ENCODE results near the gene PGM2L1. TPM values are rescaled to one million over a fixed set of nuclear protein-coding genes. Genes with fewer than 3 reads are reported as not detected.
A peak's percentile ranks its signal among the peaks of the same experiment; 100 is the strongest.

Gene PGM2L1
- 2.2 TPM for polyA plus RNA-seq (2013, experiment 1 of 2)
- 2.1 TPM for polyA plus RNA-seq (2013, experiment 2 of 2)

DNA sequence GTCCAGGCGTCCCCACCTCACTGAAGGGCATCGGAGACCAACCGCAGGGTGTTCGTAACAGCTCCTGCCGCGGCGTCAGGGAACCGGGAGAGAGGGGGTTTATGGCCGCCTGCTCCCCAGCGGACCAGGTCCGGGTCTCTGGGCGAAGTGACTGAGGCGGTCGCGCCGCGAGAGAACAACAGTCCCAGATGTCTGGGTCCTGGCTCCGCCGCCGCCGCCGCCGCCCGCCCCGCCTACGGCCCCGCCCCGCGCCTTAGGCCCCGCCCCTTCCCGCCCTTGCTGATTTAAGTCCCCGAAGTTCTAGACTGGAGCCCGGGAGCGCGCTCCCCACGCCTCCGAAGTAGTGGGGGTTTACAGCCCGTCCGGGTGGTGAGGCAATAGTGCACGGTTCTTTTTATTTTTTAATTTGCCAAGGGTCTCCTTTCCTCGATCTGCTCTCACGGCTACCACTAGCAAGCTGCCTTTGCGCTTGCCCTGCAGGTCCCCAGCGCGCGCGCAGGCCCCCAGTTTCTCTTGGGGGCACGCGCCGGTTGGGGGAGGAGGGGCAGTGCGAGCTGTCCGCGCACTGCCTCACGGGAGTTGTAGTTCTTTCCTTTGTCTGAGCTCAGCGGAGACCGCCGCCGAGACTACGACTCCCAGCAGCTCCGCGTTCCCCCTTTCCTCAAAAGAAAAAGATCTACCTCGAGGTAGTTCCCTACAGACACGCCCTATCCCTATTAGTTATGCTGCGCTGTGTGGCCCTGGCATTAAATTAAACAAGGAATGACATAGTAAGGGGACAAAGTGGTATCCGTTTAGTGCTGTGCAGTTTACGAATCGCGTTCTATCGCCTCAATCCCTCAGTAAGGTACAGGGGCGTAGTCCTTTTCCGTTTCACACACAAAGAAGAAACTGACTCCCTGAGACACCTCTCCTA is at the start of gene PGM2L1:
TSS of gene PGM2L1 (minus strand) at position 190 of the 916 bp plus-strand sequence. CDS start 272 bp downstream, outside the sequence.
- H3K23ac ChIP-seq (ENCODE audit: low read length in 2 of 2) = peak within 1 kb of the TSS in 1 of 2 experiments; percentile 2
- H2BK15ac ChIP-seq (ENCODE audit: low read depth, poor library complexity, severe bottlenecking) = peak within 1 kb of the TSS; percentile 99
- peaks cover 1% of the 10 kb centered on the region for H3K4me1 ChIP-seq (ENCODE audit: control insufficient read depth, insufficient read depth, low read depth, low read length)
- H2BK5ac ChIP-seq (ENCODE audit: low read depth, low read length, poor library complexity, severe bottlenecking) = peak within 1 kb of the TSS; percentile 46
- peak within 1 kb of the TSS; percentile 82 to 92 for H3K4me3 ChIP-seq (ENCODE audit: insufficient read depth in 1 of 2, low read depth in 1 of 2, low read length in 2 of 2)
- H2AK5ac ChIP-seq (ENCODE audit: low read length, severe bottlenecking) = no peak within 1 kb of the TSS
- H4K91ac ChIP-seq (ENCODE audit: low read length) = peak within 1 kb of the TSS; percentile 96
- H3K27ac ChIP-seq (ENCODE audit: low read length, poor library complexity, severe bottlenecking) = peak within 1 kb of the TSS; percentile 93
- peaks cover 11% of the 10 kb centered on the region for H3K79me1 ChIP-seq (replicated peaks; ENCODE audit: low read length, poor library complexity, severe bottlenecking)
- peak within 1 kb of the TSS; percentile 100 for H4K8ac ChIP-seq (ENCODE audit: low read length)
- H3K4me2 ChIP-seq (ENCODE audit: low read length, poor library complexity, severe bottlenecking) = peak within 1 kb of the TSS; percentile 90
- WGBS = under 1% methylated on average over 56 of the region's 71 CpGs
- H3K9me3 ChIP-seq (ENCODE audit: control insufficient read depth, low read length) = no peaks in the 10 kb centered on the region
- H3K4ac ChIP-seq (ENCODE audit: low read depth in 1 of 2, low read length in 2 of 2) = peak within 1 kb of the TSS in 1 of 2 experiments; percentile 85
- H2BK120ac ChIP-seq (ENCODE audit: low read depth, low read length) = peak within 1 kb of the TSS; percentile 92
- DNase-seq = peak; percentile 94
- H2AFZ ChIP-seq (ENCODE audit: low read depth, low read length) = peak within 1 kb of the TSS; percentile 36
- peak within 1 kb of the TSS; percentile 61 to 66 for H2BK12ac ChIP-seq (ENCODE audit: low read length in 2 of 2)
- no peaks in the 10 kb centered on the region for H3K36me3 ChIP-seq (ENCODE audit: control insufficient read depth in 1 of 2, insufficient read depth in 2 of 2, low read depth in 1 of 2, low read length in 2 of 2)
- peak within 1 kb of the TSS in 1 of 2 experiments; percentile 35 for H3K14ac ChIP-seq (ENCODE audit: low read length in 2 of 2)
- H3K18ac ChIP-seq (ENCODE audit: low read depth in 1 of 2, low read length in 2 of 2) = peak within 1 kb of the TSS; percentile 71 to 94
- H3K9ac ChIP-seq (ENCODE audit: low read length) = peak within 1 kb of the TSS; percentile 86
- no peaks in the 10 kb centered on the region for H3K27me3 ChIP-seq (ENCODE audit: control insufficient read depth in 1 of 2, insufficient read depth in 1 of 2, low read length in 2 of 2)

DNA sequence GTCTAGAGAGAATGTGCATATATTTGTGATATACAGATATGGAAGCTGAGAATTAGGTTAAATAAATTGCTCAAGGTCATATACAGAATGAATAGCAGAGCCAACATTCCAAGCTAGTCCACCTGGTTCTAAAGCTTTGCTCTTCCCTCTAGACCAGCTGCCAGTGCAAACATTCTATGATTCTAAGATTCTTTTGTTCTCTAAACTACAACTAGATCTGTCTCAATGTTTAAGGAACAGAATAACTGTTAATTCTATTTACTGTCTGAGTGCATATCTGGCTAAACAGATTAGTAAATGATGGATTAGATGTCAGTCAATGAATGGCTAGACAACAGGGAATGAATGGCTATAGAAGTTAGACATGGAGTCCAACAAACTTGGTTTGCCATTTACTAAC is 49.5 kb upstream of the PGM2L1 start:
- Histone ChIP-seq H2BK120ac (ENCODE audit: low read depth, low read length) (no peak overlapping the region), H2AK5ac (ENCODE audit: low read length, severe bottlenecking) (no peak overlapping the region), H2BK15ac (ENCODE audit: low read depth, poor library complexity, severe bottlenecking) (no peak overlapping the region), H3K27me3 (ENCODE audit: control insufficient read depth in 1 of 2, insufficient read depth in 1 of 2, low read length in 2 of 2) (peaks cover 0 to 11% of the 10 kb centered on the region in 2 experiments), H3K36me3 (ENCODE audit: control insufficient read depth in 1 of 2, insufficient read depth in 2 of 2, low read depth in 1 of 2, low read length in 2 of 2) (no peaks in the 10 kb centered on the region), H3K4me3 (ENCODE audit: insufficient read depth in 1 of 2, low read depth in 1 of 2, low read length in 2 of 2) (no peak overlapping the region), H3K27ac (ENCODE audit: low read length, poor library complexity, severe bottlenecking) (no peak overlapping the region), H3K23ac (ENCODE audit: low read length in 2 of 2) (no peak overlapping the region), H3K9ac (ENCODE audit: low read length) (no peak overlapping the region), H3K9me3 (ENCODE audit: control insufficient read depth, low read length) (no peaks in the 10 kb centered on the region), H2AFZ (ENCODE audit: low read depth, low read length) (no peak overlapping the region), H3K14ac (ENCODE audit: low read length in 2 of 2) (no peak overlapping the region), H3K4ac (ENCODE audit: low read depth in 1 of 2, low read length in 2 of 2) (no peak overlapping the region), H3K4me1 (ENCODE audit: control insufficient read depth, insufficient read depth, low read depth, low read length) (peaks cover 2% of the 10 kb centered on the region), H4K8ac (ENCODE audit: low read length) (no peak overlapping the region), H3K18ac (ENCODE audit: low read depth in 1 of 2, low read length in 2 of 2) (no peak overlapping the region), H4K91ac (ENCODE audit: low read length) (no peak overlapping the region), H2BK12ac (ENCODE audit: low read length in 2 of 2) (no peak overlapping the region), H3K4me2 (ENCODE audit: low read length, poor library complexity, severe bottlenecking) (no peak overlapping the region), H3K79me1 (replicated peaks; ENCODE audit: low read length, poor library complexity, severe bottlenecking) (no peaks in the 10 kb centered on the region), H2BK5ac (ENCODE audit: low read depth, low read length, poor library complexity, severe bottlenecking) (no peak overlapping the region)
- DNase-seq = no peak

DNA sequence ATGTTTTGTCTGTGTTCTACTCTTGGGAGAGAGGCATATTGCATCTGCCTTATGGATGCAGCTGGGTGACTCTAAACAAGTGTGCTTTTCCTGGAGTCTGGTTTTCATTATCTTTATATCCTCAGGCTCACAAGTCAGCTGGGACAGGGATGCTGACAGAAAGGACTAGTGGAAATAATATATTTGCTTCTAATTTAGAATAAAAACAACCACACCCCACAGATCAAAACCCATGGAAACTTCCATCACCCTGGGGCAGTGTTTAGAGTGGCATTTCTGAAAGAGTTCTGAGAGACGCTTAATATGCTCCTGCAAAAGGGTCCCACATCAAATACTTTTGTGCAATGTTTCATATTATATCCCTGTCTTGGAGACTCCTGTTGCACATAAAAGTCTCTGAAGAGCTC is 48.3 kb upstream of the PGM2L1 start:
- Histone ChIP-seq H2AK5ac (ENCODE audit: low read length, severe bottlenecking) (no peak overlapping the region), H3K27ac (ENCODE audit: low read length, poor library complexity, severe bottlenecking) (no peak overlapping the region), H3K4me1 (ENCODE audit: control insufficient read depth, insufficient read depth, low read depth, low read length) (peaks cover 2% of the 10 kb centered on the region), H3K9me3 (ENCODE audit: control insufficient read depth, low read length) (no peaks in the 10 kb centered on the region), H3K4me3 (ENCODE audit: insufficient read depth in 1 of 2, low read depth in 1 of 2, low read length in 2 of 2) (no peak overlapping the region), H3K14ac (ENCODE audit: low read length in 2 of 2) (no peak overlapping the region), H3K23ac (ENCODE audit: low read length in 2 of 2) (no peak overlapping the region), H2AFZ (ENCODE audit: low read depth, low read length) (no peak overlapping the region), H3K36me3 (ENCODE audit: control insufficient read depth in 1 of 2, insufficient read depth in 2 of 2, low read depth in 1 of 2, low read length in 2 of 2) (no peaks in the 10 kb centered on the region), H2BK15ac (ENCODE audit: low read depth, poor library complexity, severe bottlenecking) (no peak overlapping the region), H3K9ac (ENCODE audit: low read length) (no peak overlapping the region), H3K4ac (ENCODE audit: low read depth in 1 of 2, low read length in 2 of 2) (no peak overlapping the region), H4K8ac (ENCODE audit: low read length) (no peak overlapping the region), H3K4me2 (ENCODE audit: low read length, poor library complexity, severe bottlenecking) (no peak overlapping the region), H2BK120ac (ENCODE audit: low read depth, low read length) (no peak overlapping the region), H3K27me3 (ENCODE audit: control insufficient read depth in 1 of 2, insufficient read depth in 1 of 2, low read length in 2 of 2) (peaks cover 0 to 4% of the 10 kb centered on the region in 2 experiments), H2BK12ac (ENCODE audit: low read length in 2 of 2) (no peak overlapping the region), H2BK5ac (ENCODE audit: low read depth, low read length, poor library complexity, severe bottlenecking) (no peak overlapping the region), H3K79me1 (replicated peaks; ENCODE audit: low read length, poor library complexity, severe bottlenecking) (no peaks in the 10 kb centered on the region), H4K91ac (ENCODE audit: low read length) (no peak overlapping the region), H3K18ac (ENCODE audit: low read depth in 1 of 2, low read length in 2 of 2) (no peak overlapping the region)
- no peak for DNase-seq
- WGBS = no CpG with 5 or more reads among the region's 1 CpG

DNA sequence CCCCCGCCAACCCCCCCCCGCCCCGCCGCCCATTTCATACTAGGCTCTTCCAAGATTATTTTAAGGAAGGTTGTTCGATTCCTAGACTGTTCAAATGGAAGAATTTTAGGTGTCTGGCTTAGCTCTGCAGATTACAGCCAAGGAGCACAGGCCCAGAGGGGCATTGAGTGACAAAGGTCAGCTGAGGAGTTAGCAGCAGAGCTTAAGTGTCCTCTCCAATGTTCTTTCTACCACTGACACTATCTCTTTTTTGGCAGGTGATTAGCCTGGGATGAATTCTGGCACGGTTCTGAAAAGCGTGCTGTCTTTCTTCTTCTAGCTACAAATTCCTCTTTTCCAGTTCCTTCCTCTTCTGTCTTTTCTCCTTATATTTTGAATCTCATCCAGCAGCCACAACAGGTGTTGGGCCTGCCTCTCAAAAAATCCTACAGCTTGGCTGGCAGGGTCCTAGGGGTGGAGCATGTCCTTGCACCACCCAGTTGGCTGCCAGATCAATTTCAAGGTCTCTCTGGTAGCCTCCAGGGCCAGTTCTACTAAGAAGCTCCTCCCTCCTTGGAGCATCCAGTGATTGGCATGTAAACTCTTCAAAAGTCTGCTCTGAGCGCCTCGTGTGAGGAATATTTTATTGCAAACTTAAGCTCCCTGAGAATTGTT is 46.1 kb upstream of the PGM2L1 start:
- Histone ChIP-seq H3K14ac (ENCODE audit: low read length in 2 of 2) (no peak overlapping the region), H2BK15ac (ENCODE audit: low read depth, poor library complexity, severe bottlenecking) (no peak overlapping the region), H2BK120ac (ENCODE audit: low read depth, low read length) (no peak overlapping the region), H2AFZ (ENCODE audit: low read depth, low read length) (no peak overlapping the region), H4K8ac (ENCODE audit: low read length) (no peak overlapping the region), H3K27me3 (ENCODE audit: control insufficient read depth in 1 of 2, insufficient read depth in 1 of 2, low read length in 2 of 2) (peaks cover 0 to 4% of the 10 kb centered on the region in 2 experiments), H2BK5ac (ENCODE audit: low read depth, low read length, poor library complexity, severe bottlenecking) (no peak overlapping the region), H3K27ac (ENCODE audit: low read length, poor library complexity, severe bottlenecking) (no peak overlapping the region), H3K4me2 (ENCODE audit: low read length, poor library complexity, severe bottlenecking) (no peak overlapping the region), H2AK5ac (ENCODE audit: low read length, severe bottlenecking) (no peak overlapping the region), H3K4ac (ENCODE audit: low read depth in 1 of 2, low read length in 2 of 2) (no peak overlapping the region), H3K18ac (ENCODE audit: low read depth in 1 of 2, low read length in 2 of 2) (no peak overlapping the region), H3K23ac (ENCODE audit: low read length in 2 of 2) (no peak overlapping the region), H3K36me3 (ENCODE audit: control insufficient read depth in 1 of 2, insufficient read depth in 2 of 2, low read depth in 1 of 2, low read length in 2 of 2) (no peaks in the 10 kb centered on the region), H3K4me3 (ENCODE audit: insufficient read depth in 1 of 2, low read depth in 1 of 2, low read length in 2 of 2) (no peak overlapping the region), H4K91ac (ENCODE audit: low read length) (no peak overlapping the region), H2BK12ac (ENCODE audit: low read length in 2 of 2) (no peak overlapping the region), H3K79me1 (replicated peaks; ENCODE audit: low read length, poor library complexity, severe bottlenecking) (no peaks in the 10 kb centered on the region), H3K4me1 (ENCODE audit: control insufficient read depth, insufficient read depth, low read depth, low read length) (peaks cover 2% of the 10 kb centered on the region), H3K9ac (ENCODE audit: low read length) (no peak overlapping the region), H3K9me3 (ENCODE audit: control insufficient read depth, low read length) (no peaks in the 10 kb centered on the region)
- 96% methylated on average over 5 of the region's 9 CpGs for WGBS
- DNase-seq = no peak

Measured in mesenchymal stem cell (in vitro differentiated cells and primary cell).